ENCODE measurements around the gene STK16.
"Not testable (repeated sequence)": the region's sequence is repeated elsewhere in the genome, so short reads cannot be mapped to it uniquely, and the experiment has no call there.

The STK16 gene, protein sequence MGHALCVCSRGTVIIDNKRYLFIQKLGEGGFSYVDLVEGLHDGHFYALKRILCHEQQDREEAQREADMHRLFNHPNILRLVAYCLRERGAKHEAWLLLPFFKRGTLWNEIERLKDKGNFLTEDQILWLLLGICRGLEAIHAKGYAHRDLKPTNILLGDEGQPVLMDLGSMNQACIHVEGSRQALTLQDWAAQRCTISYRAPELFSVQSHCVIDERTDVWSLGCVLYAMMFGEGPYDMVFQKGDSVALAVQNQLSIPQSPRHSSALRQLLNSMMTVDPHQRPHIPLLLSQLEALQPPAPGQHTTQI

GRCh38 chr2:219245148-219245898, at the start of gene STK16, which contains the start of gene GLB1L:
TSS of gene STK16 (plus strand) at chr2:219245479. CDS start at chr2:219246000, 521 bp downstream.
TSS of gene GLB1L (minus strand) at chr2:219245444. CDS start at chr2:219243573, 1,871 bp downstream.
- H3K36me3 Mint-ChIP-seq (ENCODE audit: low read depth) = peaks cover 40% of the 10 kb centered on the region
- H3K27ac Mint-ChIP-seq = peak within 1 kb of the TSS; percentile 99
- peak within 1 kb of the TSS; percentile 98 for H3K4me3 Mint-ChIP-seq
- H3K27me3 Mint-ChIP-seq (ENCODE audit: low read depth) = no peaks in the 10 kb centered on the region
- H3K4me1 Mint-ChIP-seq (ENCODE audit: low read depth) = peaks cover 62% of the 10 kb centered on the region
- no peaks in the 10 kb centered on the region for H3K9me3 Mint-ChIP-seq
- DNase-seq (ENCODE audit: low spot score) = peak; percentile 93

GRCh38 chr2:219197388-219197787, 47.9 kb upstream of the STK16 start:
- Mint-ChIP-seq H3K4me1 (ENCODE audit: low read depth) (peaks cover 5% of the 10 kb centered on the region), H3K36me3 (ENCODE audit: low read depth) (no peaks in the 10 kb centered on the region), H3K9me3 (no peaks in the 10 kb centered on the region), H3K27ac (no peak overlapping the region), H3K4me3 (no peak overlapping the region), H3K27me3 (ENCODE audit: low read depth) (peaks cover 4% of the 10 kb centered on the region)
- DNase-seq (ENCODE audit: low spot score) = no peak

- H3K4me1 Mint-ChIP-seq (ENCODE audit: low read depth) = peaks cover 5% of the 10 kb centered on the region
- no peak for DNase-seq (ENCODE audit: low spot score)
- H3K36me3 Mint-ChIP-seq (ENCODE audit: low read depth) = no peaks in the 10 kb centered on the region
- peaks cover 4% of the 10 kb centered on the region for H3K27me3 Mint-ChIP-seq (ENCODE audit: low read depth)
- no peak overlapping the region for H3K27ac Mint-ChIP-seq
- no peak overlapping the region for H3K4me3 Mint-ChIP-seq
- H3K9me3 Mint-ChIP-seq = no peaks in the 10 kb centered on the region
Measured at GRCh38 chr2:219198974-219199373, 46.3 kb upstream of the STK16 start.

- Mint-ChIP-seq H3K9me3 (peaks cover 4% of the 10 kb centered on the region), H3K36me3 (ENCODE audit: low read depth) (peaks cover 2% of the 10 kb centered on the region), H3K4me3 (no peak overlapping the region), H3K27me3 (ENCODE audit: low read depth) (peaks cover 4% of the 10 kb centered on the region), H3K27ac (no peak overlapping the region), H3K4me1 (ENCODE audit: low read depth) (peaks cover 5% of the 10 kb centered on the region)
- DNase-seq (ENCODE audit: low spot score) = no peak
Measured at GRCh38 chr2:219199470-219200211, 45.6 kb upstream of the STK16 start.

DNA sequence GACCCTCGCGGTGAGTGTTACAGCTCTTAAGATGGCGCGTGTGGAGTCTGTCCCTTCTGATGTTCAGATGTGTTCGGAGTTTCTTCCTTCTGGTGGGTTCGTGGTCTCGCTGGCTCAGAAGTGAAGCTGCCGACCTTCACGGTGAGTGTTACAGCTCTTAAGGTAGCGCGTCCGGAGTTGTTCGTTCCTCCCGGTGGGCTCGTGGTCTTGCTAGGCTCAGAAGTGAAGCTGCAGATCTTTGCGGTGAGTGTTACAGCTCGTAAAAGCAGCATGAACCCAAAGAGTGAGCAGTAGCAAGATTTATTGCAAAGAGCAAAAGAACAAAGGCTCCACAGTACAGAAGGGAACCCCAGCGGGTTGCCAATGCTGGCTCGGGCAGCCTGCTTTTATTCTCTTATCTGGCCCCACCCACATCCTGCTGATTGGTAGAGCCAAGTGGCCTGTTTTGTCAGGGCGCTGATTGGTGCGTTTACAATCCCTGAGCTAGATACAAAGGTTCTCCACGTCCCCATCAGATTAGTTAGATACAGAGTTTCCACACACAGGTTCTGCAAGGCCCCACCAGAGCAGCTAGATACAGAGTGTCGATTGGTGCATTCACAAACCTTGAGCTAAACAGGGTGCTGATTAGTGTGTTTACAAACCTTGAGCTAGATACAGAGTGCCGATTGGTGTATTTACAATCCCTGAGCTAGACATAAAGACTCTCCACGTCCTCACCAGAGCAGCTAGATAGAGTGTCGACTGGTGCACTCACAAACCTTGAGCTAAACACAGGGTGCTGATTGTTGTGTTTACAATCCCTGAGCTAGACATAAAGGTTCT, 44.6 kb upstream of the STK16 start:
- not testable (repeated sequence) for H3K36me3 Mint-ChIP-seq (ENCODE audit: low read depth); H3K9me3 Mint-ChIP-seq; DNase-seq (ENCODE audit: low spot score); H3K4me1 Mint-ChIP-seq (ENCODE audit: low read depth); H3K27me3 Mint-ChIP-seq (ENCODE audit: low read depth)
- Mint-ChIP-seq H3K4me3 (peak overlapping the region; percentile 54), H3K27ac (peak overlapping the region; percentile 79)

GRCh38 chr2:219201331-219201730, 43.9 kb upstream of the STK16 start:
- DNase-seq (ENCODE audit: low spot score); H3K4me1 Mint-ChIP-seq (ENCODE audit: low read depth); H3K27me3 Mint-ChIP-seq (ENCODE audit: low read depth); H3K9me3 Mint-ChIP-seq; H3K4me3 Mint-ChIP-seq; H3K27ac Mint-ChIP-seq; H3K36me3 Mint-ChIP-seq (ENCODE audit: low read depth): not testable (repeated sequence)

DNA sequence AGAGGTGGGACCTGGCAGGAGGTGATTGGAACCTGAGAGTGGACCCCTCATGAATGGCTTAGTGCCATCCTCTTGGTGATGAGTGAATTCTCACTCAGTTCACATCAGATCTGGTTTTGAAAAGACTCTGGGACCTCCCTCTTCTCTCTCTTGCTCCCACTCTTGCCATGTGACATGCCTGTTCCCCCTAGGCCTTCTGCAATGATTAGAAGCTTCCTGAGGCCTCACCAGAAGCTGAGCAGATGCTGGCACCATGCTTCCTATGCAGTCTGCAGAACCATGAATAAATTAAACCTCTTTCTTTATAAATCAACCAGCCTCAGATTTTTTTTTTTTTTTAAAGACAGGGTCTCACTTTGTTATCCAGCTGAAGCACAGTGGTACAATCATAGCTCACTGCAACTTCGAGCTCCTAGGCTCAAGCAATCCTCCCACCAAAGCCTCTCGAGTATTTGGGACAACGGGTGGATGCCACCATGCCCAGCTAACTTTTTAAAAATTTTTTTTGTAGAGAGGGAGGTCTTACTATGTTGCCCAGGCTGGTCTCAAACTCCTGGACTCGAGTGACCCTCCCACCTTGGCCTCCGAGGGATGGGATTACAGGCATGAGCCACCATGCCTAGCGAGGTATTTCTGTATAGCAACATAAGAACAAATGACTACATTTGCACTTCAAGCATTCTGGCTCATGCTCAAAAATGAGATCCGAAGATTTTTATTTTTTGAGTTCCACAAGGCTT, 40.7 kb upstream of the STK16 start:
- H3K27me3 Mint-ChIP-seq (ENCODE audit: low read depth) = no peaks in the 10 kb centered on the region

DNA sequence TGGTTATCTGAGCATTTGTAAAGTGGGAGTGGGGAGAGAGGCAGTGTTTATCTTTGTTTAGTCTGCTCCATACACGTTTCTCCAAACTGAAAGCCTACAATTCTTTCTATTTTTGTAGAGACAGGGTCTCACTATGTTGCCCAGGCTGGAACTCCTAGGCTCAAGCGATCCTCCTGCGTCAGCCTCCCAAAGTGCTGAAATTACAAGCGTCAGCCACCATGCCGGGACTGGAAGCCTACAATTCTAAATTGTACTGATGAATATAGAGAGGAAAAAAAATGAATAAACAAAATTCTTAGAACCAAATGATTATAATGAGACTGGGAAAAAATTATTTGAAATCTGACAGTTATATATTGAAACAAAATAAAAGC, 40.1 kb upstream of the STK16 start:
- no peaks in the 10 kb centered on the region for H3K27me3 Mint-ChIP-seq (ENCODE audit: low read depth)
- H3K36me3 Mint-ChIP-seq (ENCODE audit: low read depth) = peaks cover 21% of the 10 kb centered on the region
- H3K27ac Mint-ChIP-seq = no peak overlapping the region
- peaks cover 4% of the 10 kb centered on the region for H3K9me3 Mint-ChIP-seq
- no peak for DNase-seq (ENCODE audit: low spot score)
- H3K4me1 Mint-ChIP-seq (ENCODE audit: low read depth) = peaks cover 35% of the 10 kb centered on the region
- peak overlapping the region; percentile 34 for H3K4me3 Mint-ChIP-seq

More for the DNA sequence above, 40.7 kb upstream of the STK16 start:
- H3K4me3 Mint-ChIP-seq = no peak overlapping the region
- peaks cover 4% of the 10 kb centered on the region for H3K9me3 Mint-ChIP-seq
- peaks cover 31% of the 10 kb centered on the region for H3K4me1 Mint-ChIP-seq (ENCODE audit: low read depth)
- peaks cover 18% of the 10 kb centered on the region for H3K36me3 Mint-ChIP-seq (ENCODE audit: low read depth)
- H3K27ac Mint-ChIP-seq = no peak overlapping the region
- DNase-seq (ENCODE audit: low spot score) = no peak

DNA sequence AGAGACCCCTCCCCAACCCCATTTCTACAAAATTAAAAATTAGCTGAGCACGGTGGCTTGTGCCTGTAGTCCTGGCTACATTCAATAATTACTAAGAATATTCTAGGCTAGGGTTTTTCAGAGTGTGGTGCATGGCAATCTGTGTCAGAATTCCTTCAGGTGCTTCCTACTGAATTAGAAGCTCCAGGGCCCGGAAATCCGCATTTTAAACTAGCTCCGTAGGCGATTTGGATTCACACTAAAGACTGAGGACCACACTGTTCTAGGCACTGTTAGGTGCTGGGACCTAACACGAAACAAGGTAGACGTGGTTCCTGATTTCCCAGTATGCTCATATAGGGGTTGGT, 39.3 kb upstream of the STK16 start:
- H3K4me3 Mint-ChIP-seq = peak overlapping the region; percentile 86
- H3K27me3 Mint-ChIP-seq (ENCODE audit: low read depth) = no peaks in the 10 kb centered on the region
- H3K36me3 Mint-ChIP-seq (ENCODE audit: low read depth) = peaks cover 24% of the 10 kb centered on the region
- H3K9me3 Mint-ChIP-seq = peaks cover 4% of the 10 kb centered on the region
- peaks cover 30% of the 10 kb centered on the region for H3K4me1 Mint-ChIP-seq (ENCODE audit: low read depth)
- no peak for DNase-seq (ENCODE audit: low spot score)
- H3K27ac Mint-ChIP-seq = peak overlapping the region; percentile 94

- H3K4me1 Mint-ChIP-seq (ENCODE audit: low read depth) = peaks cover 34% of the 10 kb centered on the region
Measured at GRCh38 chr2:219206328-219207133, 38.7 kb upstream of the STK16 start, which contains the start of gene ZFAND2B. TSS of gene ZFAND2B (plus strand) at chr2:219206782. CDS start at chr2:219206988, 206 bp downstream.

DNA sequence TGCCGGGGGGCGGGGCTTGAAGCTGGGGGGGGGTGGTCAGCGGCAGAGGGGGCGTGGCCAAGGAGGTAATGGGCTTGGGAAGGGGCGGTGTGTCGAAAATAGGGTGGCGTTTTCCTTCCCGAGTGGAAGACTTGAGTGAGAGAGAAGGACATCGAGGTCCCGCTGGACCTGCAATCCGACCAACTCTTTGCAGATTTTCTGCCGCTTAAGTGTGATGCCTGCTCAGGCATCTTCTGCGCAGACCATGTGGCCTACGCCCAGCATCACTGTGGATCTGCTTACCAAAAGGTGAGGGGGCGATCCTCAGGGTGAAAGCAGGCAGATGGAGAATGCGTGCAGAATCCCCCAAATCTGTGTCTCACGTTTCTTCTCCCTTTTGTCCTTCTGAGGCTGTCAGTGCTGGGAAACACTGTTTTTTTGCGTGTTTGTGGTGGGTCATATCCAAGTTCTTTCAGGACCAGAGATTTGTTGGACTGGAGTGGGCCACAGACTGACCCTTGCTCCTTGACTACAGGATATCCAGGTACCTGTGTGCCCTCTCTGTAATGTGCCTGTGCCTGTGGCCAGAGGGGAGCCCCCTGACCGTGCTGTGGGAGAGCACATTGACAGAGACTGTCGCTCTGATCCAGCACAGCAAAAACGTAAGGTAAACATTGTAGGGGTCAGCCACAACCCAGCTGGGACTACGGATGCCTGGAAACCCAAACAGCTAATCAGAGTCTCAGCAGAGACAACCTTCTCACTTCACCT, 38.0 kb upstream of the STK16 start:
- peaks cover 27% of the 10 kb centered on the region for H3K36me3 Mint-ChIP-seq (ENCODE audit: low read depth)
- H3K27me3 Mint-ChIP-seq (ENCODE audit: low read depth) = no peaks in the 10 kb centered on the region
- peaks cover 4% of the 10 kb centered on the region for H3K9me3 Mint-ChIP-seq
- no peak for DNase-seq (ENCODE audit: low spot score)
- peaks cover 34% of the 10 kb centered on the region for H3K4me1 Mint-ChIP-seq (ENCODE audit: low read depth)
- peak overlapping the region; percentile 86 for H3K4me3 Mint-ChIP-seq
- H3K27ac Mint-ChIP-seq = peak overlapping the region; percentile 83

More at GRCh38 chr2:219206328-219207133, 38.7 kb upstream of the STK16 start, which contains the start of gene ZFAND2B:
- peak; percentile 96 for DNase-seq (ENCODE audit: low spot score)
- no peaks in the 10 kb centered on the region for H3K27me3 Mint-ChIP-seq (ENCODE audit: low read depth)
- peak within 1 kb of the TSS; percentile 94 for H3K27ac Mint-ChIP-seq
- H3K36me3 Mint-ChIP-seq (ENCODE audit: low read depth) = peaks cover 24% of the 10 kb centered on the region
- H3K9me3 Mint-ChIP-seq = peaks cover 4% of the 10 kb centered on the region
- H3K4me3 Mint-ChIP-seq = peak within 1 kb of the TSS; percentile 86
